HG02798 (cell line): Measurements from ENCODE around the gene LIMS2.

Experiments
- ATAC-seq: cut with Tn5 transposase; IDR thresholded peaks from one replicate; pipeline ENCODE4 v1.9.1; 2021; ENCODE audit warnings: mild to moderate bottlenecking; ENCODE audit not compliant: unreplicated experiment, poor library complexity

Gene LIMS2

GRCh38 chr2:127609818-127610217, 65.5 kb downstream of the LIMS2 start:
- no peak for ATAC-seq

GRCh38 chr2:127609031-127609751, 66.1 kb downstream of the LIMS2 start:
- ATAC-seq, result no peak

- ATAC-seq, result no peak
Measured at GRCh38 chr2:127608061-127609030, 67.0 kb downstream of the LIMS2 start.

GRCh38 chr2:127607399-127607908, 67.9 kb downstream of the LIMS2 start:
- ATAC-seq, result no peak

- ATAC-seq, result no peak
Measured at GRCh38 chr2:127606625-127607398, 68.5 kb downstream of the LIMS2 start.

GRCh38 chr2:127605691-127606263, 69.6 kb downstream of the LIMS2 start:
- ATAC-seq, result no peak

- no peak for ATAC-seq
Measured at GRCh38 chr2:127604986-127605385, 70.3 kb downstream of the LIMS2 start.

GRCh38 chr2:127599211-127599610, 76.1 kb downstream of the LIMS2 start:
- ATAC-seq, result no peak

GRCh38 chr2:127598711-127599110, 76.6 kb downstream of the LIMS2 start:
- no peak for ATAC-seq

GRCh38 chr2:127597984-127598380, 77.3 kb downstream of the LIMS2 start:
- no peak for ATAC-seq

GRCh38 chr2:127597046-127597983, 78.0 kb downstream of the LIMS2 start:
- no peak for ATAC-seq

- ATAC-seq, result no peak
Measured at GRCh38 chr2:127596311-127597045, 78.9 kb downstream of the LIMS2 start.

- no peak for ATAC-seq
Measured at GRCh38 chr2:127594116-127594591, 81.2 kb downstream of the LIMS2 start.

- ATAC-seq, result no peak
Measured at GRCh38 chr2:127593228-127594115, 81.9 kb downstream of the LIMS2 start.

GRCh38 chr2:127592761-127593227, 82.5 kb downstream of the LIMS2 start:
- no peak for ATAC-seq

GRCh38 chr2:127591221-127591923, 84.0 kb downstream of the LIMS2 start:
- ATAC-seq, result peak; percentile 72
